ENCODE results near the gene IMPDH2. TPM values are rescaled to one million over a fixed set of nuclear protein-coding genes. Genes with fewer than 3 reads are reported as not detected.

IMPDH2 gene
- total and polyA plus RNA-seq, 2 experiments from 2014 or later, result 198 to 314 TPM

DNA sequence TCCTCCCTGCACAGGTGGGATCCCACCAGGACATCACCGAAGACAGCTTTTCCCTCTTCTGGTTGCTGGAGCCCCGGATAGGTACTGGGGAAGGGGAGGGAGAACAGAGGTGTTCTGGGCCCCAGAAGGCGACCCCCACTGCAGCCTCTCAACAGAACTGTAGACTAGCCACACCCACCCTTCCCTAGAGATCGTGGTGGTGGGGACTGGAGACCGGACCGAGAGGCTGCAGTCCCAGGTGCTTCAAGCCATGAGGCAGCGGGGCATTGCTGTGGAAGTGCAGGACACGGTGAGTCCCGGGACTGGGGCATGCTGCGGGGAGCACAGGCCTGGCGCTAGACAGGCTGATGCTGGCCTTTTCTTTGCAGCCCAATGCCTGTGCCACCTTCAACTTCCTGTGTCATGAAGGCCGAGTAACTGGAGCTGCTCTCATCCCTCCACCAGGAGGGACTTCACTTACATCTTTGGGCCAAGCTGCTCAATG, 6.5 kb downstream of the IMPDH2 start:
- Histone ChIP-seq H3K27me3 (ENCODE audit: insufficient read depth) (no peaks in the 10 kb centered on the region), H3K9me2 (ENCODE audit: insufficient read depth) (no peaks in the 10 kb centered on the region), H3K4me3 (peak overlapping the region; percentile 97), H3K4me2 (peak overlapping the region; percentile 99), H2AFZ (no peak overlapping the region), H3K27ac (ENCODE audit: low read depth) (peak overlapping the region; percentile 97), H3K4me1 (ENCODE audit: insufficient read depth) (peaks cover 25% of the 10 kb centered on the region; the same call in 1 of the 2 replicates), H3K79me2 (replicated peaks; ENCODE audit: insufficient read depth) (peaks cover 20% of the 10 kb centered on the region), H3K36me3 (ENCODE audit: insufficient read depth) (peaks cover 31% of the 10 kb centered on the region), H3F3A (replicated peaks; ENCODE audit: low read depth) (peaks cover 41% of the 10 kb centered on the region), H4K20me1 (replicated peaks; ENCODE audit: insufficient read depth) (peaks cover 19% of the 10 kb centered on the region)
- Mint-ChIP-seq H3K36me3 (ENCODE audit: low read depth) (peaks cover 54% of the 10 kb centered on the region), H3K9me3 (no peaks in the 10 kb centered on the region; the same call in 1 of the 3 replicates), H3K27ac (peak overlapping the region; percentile 98), H3K27me3 (ENCODE audit: insufficient read depth, low read depth, poor library complexity) (peaks cover 25% of the 10 kb centered on the region), H3K4me1 (peaks cover 28% of the 10 kb centered on the region), H3K4me3 (peak overlapping the region; percentile 93)
- TF ChIP-seq ZNF331 (CRISPR knock-in tag; IDR thresholded peaks at IDR 0.05; ENCODE audit: low read depth) (no peak), ZNF114 (CRISPR knock-in tag; IDR thresholded peaks at IDR 0.05) (no peak), POLR2AphosphoS5 (IDR thresholded peaks at IDR 0.05; ENCODE audit: low read depth) (0 out of 2 replicates have a peak, but pooled peaks have one; percentile 15)
- ATAC-seq (no peak), DNase-seq (ENCODE audit: low spot score) (peak; percentile 37)

DNA sequence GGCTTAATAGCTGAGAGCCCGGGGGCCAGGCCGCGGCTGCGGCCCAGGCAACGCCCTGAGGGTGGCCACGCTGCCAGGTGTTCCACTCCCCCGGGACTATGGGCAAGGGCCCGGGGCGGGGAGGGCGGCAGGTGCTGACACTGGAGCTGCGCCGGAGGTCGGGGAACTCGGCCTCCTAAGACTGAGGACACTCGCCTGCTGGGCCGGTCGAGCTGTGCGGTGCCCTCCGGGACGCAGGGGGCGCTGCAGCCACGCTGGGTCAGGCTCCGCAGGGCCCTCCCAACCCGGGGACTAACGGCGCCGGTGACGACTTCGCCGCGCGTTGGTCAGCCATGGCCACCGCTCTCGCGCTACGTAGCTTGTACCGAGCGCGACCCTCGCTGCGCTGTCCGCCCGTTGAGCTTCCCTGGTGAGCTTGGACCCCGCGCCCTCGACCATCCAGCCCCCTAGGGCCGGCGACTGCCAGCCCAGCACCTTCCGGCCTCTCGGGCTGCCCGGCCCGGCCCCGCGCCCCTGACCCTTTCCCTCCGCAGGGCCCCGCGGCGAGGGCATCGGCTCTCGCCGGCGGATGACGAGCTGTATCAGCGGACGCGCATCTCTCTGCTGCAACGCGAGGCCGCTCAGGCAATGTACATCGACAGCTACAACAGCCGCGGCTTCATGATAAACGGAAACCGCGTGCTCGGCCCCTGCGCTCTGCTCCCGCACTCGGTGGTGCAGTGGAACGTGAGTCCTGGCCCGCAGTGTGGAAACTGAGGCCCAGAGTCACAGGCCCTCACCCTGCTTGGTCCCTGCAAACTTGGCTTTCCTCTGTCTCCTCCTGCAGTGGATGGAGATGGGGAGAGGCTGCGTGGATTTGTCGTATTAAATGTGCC, 7.1 kb downstream of the IMPDH2 start, which contains the start of gene NDUFAF3:
Gene NDUFAF3, plus strand, starts transcription at position 309 of the 875 bp plus-strand sequence. Its CDS starts 24 bp downstream, at position 333.
- Mint-ChIP-seq H3K36me3 (ENCODE audit: low read depth) (peaks cover 49% of the 10 kb centered on the region), H3K4me3 (peak within 1 kb of the TSS; percentile 93), H3K9me3 (no peaks in the 10 kb centered on the region; the same call in 1 of the 3 replicates), H3K27ac (peak within 1 kb of the TSS; percentile 98), H3K27me3 (ENCODE audit: insufficient read depth, low read depth, poor library complexity) (peaks cover 27% of the 10 kb centered on the region), H3K4me1 (peaks cover 26% of the 10 kb centered on the region)
- Histone ChIP-seq H3K79me2 (replicated peaks; ENCODE audit: insufficient read depth) (peaks cover 18% of the 10 kb centered on the region), H3K4me1 (ENCODE audit: insufficient read depth) (peaks cover 27% of the 10 kb centered on the region; the same call in 1 of the 2 replicates), H3K27me3 (ENCODE audit: insufficient read depth) (no peaks in the 10 kb centered on the region), H3K27ac (ENCODE audit: low read depth) (peak within 1 kb of the TSS; percentile 97), H3K9me2 (ENCODE audit: insufficient read depth) (no peaks in the 10 kb centered on the region), H3K4me3 (peak within 1 kb of the TSS; percentile 97), H4K20me1 (replicated peaks; ENCODE audit: insufficient read depth) (peaks cover 18% of the 10 kb centered on the region), H3K4me2 (peak within 1 kb of the TSS; percentile 99), H3F3A (replicated peaks; ENCODE audit: low read depth) (peaks cover 44% of the 10 kb centered on the region), H2AFZ (peak within 1 kb of the TSS; percentile 76), H3K36me3 (ENCODE audit: insufficient read depth) (peaks cover 26% of the 10 kb centered on the region)
- TF ChIP-seq POLR2AphosphoS5 (IDR thresholded peaks at IDR 0.05; ENCODE audit: low read depth) (peak; percentile 83), NANOG (IDR thresholded peaks at IDR 0.05; ENCODE audit: borderline replicate concordance) (no peak), CREB1 (CRISPR knock-in tag; IDR thresholded peaks at IDR 0.05; ENCODE audit: low read depth) (peak; percentile 85), CTCF (conservative IDR thresholded peaks at IDR 0.05; ENCODE audit: low read depth in 2 of 2) (peak; percentile 64 to 91)
- TF ChIP-seq, protein P1, sequence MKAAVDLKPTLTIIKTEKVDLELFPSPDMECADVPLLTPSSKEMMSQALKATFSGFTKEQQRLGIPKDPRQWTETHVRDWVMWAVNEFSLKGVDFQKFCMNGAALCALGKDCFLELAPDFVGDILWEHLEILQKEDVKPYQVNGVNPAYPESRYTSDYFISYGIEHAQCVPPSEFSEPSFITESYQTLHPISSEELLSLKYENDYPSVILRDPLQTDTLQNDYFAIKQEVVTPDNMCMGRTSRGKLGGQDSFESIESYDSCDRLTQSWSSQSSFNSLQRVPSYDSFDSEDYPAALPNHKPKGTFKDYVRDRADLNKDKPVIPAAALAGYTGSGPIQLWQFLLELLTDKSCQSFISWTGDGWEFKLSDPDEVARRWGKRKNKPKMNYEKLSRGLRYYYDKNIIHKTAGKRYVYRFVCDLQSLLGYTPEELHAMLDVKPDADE (IDR thresholded peaks at IDR 0.05), result peak; percentile 62; the same call in 1 of the 2 replicates
- DNase-seq (ENCODE audit: low spot score), result peak; percentile 94
- ATAC-seq, result peak; percentile 67
